CD14-positive monocyte (primary cell): ENCODE measurements around the gene TMEFF1. TPM values are rescaled to one million over a fixed set of nuclear protein-coding genes. Genes with fewer than 3 reads are reported as not detected.

Experiments
- DNase-seq, 3 donors: peaks; one replicate each; pipeline ENCODE4 v3.0.0-alpha.2; 2011 to 2022
- H2AFZ ChIP-seq: 2 replicates; pipeline ENCODE4 v1.6.0; 2012; ENCODE audit warnings: mild to moderate bottlenecking, low read depth, low read length, inconsistent platforms; ENCODE audit not compliant: insufficient read depth, poor library complexity, severe bottlenecking
- H3K27ac ChIP-seq, 2 donors: 1 replicate in 1 of 2; 2 replicates in 1 of 2; pipeline ENCODE4 v1.5.1; 2012 to 2013; ENCODE audit warnings: low read length in 2 of 2, control low read depth in 1 of 2, inconsistent platforms in 1 of 2, low read depth in 1 of 2, mild to moderate bottlenecking in 1 of 2
- H3K27me3 ChIP-seq, 2 donors: one replicate each; pipeline versions ENCODE4 v1.6.0 to v1.6.1; 2011 to 2013; ENCODE audit warnings: low read length in 2 of 2; ENCODE audit not compliant: control insufficient read depth in 2 of 2, insufficient read depth in 2 of 2
- H3K36me3 ChIP-seq, 2 donors: replicated peaks in 1 of 2; 1 replicate in 1 of 2; 2 replicates in 1 of 2; pipeline versions ENCODE4 v1.5.1 to v1.6.1; 2012 to 2013; ENCODE audit warnings: low read length in 2 of 2, control low read depth in 1 of 2, inconsistent platforms in 1 of 2, mild to moderate bottlenecking in 1 of 2; ENCODE audit not compliant: insufficient read depth in 2 of 2, control insufficient read depth in 1 of 2
- H3K4me1 ChIP-seq, 2 donors: 1 replicate in 1 of 2; 2 replicates in 1 of 2; pipeline versions ENCODE4 v1.5.1 to v1.6.1; 2012 to 2013; ENCODE audit warnings: low read length in 2 of 2, control low read depth in 1 of 2, inconsistent platforms in 1 of 2, mild to moderate bottlenecking in 1 of 2, moderate library complexity in 1 of 2; ENCODE audit not compliant: insufficient read depth in 2 of 2, control insufficient read depth in 1 of 2
- H3K4me2 ChIP-seq: replicated peaks from 2 replicates; pipeline ENCODE3; 2012; ENCODE audit warnings: low read length, moderate library complexity, mild to moderate bottlenecking; ENCODE audit not compliant: poor library complexity, severe bottlenecking; ENCODE audit errors: extremely low read depth
- H3K4me3 ChIP-seq, 3 experiments: fragments of 200-600 bp in 1 of 3; sonication (generic) in 1 of 3; replicated peaks in 1 of 3; 1 replicate in 2 of 3; 2 replicates in 1 of 3; pipeline ENCODE4 v1.5.1; 2011 to 2013; ENCODE audit warnings: low read length in 3 of 3, mild to moderate bottlenecking in 3 of 3, control low read depth in 2 of 3, low read depth in 2 of 3, inconsistent platforms in 1 of 3, moderate library complexity in 1 of 3
- H3K79me2 ChIP-seq: 2 replicates; pipeline ENCODE4 v1.6.0; 2012; ENCODE audit warnings: mild to moderate bottlenecking, control low read depth, inconsistent platforms, low read length, moderate library complexity; ENCODE audit not compliant: insufficient read depth
- H3K9ac ChIP-seq: 2 replicates; pipeline ENCODE4 v1.6.0; 2017; ENCODE audit warnings: low read length, mild to moderate bottlenecking; ENCODE audit not compliant: insufficient read depth, poor library complexity, severe bottlenecking
- H3K9me3 ChIP-seq, 2 donors: replicated peaks in 1 of 2; 1 replicate in 1 of 2; 2 replicates in 1 of 2; pipeline versions ENCODE4 v1.5.1 to v1.6.1; 2012 to 2013; ENCODE audit warnings: low read length in 2 of 2, control low read depth in 1 of 2; ENCODE audit not compliant: control insufficient read depth in 1 of 2, insufficient read depth in 1 of 2
- H4K20me1 ChIP-seq: 2 replicates; pipeline ENCODE4 v1.6.0; 2012; ENCODE audit warnings: mild to moderate bottlenecking, low read length, control low read depth, moderate library complexity; ENCODE audit not compliant: insufficient read depth
- H3K27ac Mint-ChIP-seq, 7 donors: one replicate each; pipeline ENCODE4 v1.8.0; 2020; ENCODE audit warnings: mild to moderate bottlenecking in 7 of 7, mixed read lengths in 7 of 7, moderate library complexity in 6 of 7, inconsistent platforms in 2 of 7
- H3K27me3 Mint-ChIP-seq, 3 donors: one replicate each; pipeline ENCODE4 v1.8.0; 2021 to 2022; ENCODE audit warnings: low read depth in 3 of 3, mild to moderate bottlenecking in 3 of 3, mixed read lengths in 3 of 3, moderate library complexity in 3 of 3, inconsistent platforms in 1 of 3
- H3K36me3 Mint-ChIP-seq, 2 donors: one replicate each; pipeline ENCODE4 v1.8.0; 2020; ENCODE audit warnings: mixed read lengths in 2 of 2, inconsistent platforms in 1 of 2, mild to moderate bottlenecking in 1 of 2
- H3K4me1 Mint-ChIP-seq: one replicate; pipeline ENCODE4 v1.8.0; 2020; ENCODE audit warnings: mild to moderate bottlenecking, mixed read lengths
- H3K4me3 Mint-ChIP-seq, 2 donors: one replicate each; pipeline ENCODE4 v1.8.0; 2020; ENCODE audit warnings: mild to moderate bottlenecking in 2 of 2, mixed read lengths in 2 of 2, moderate library complexity in 1 of 2
- H3K9me3 Mint-ChIP-seq, 7 donors: one replicate each; pipeline ENCODE4 v1.8.0; 2020 to 2022; ENCODE audit warnings: mixed read lengths in 7 of 7, mild to moderate bottlenecking in 6 of 7, moderate library complexity in 6 of 7, inconsistent platforms in 2 of 7
- WGBS: methylation state at CpG from one replicate; pipeline ENCODE4 v1.1.5; 2013; ENCODE audit warnings: missing lambda C conversion rate; ENCODE audit not compliant: insufficient coverage; 5-methylcytosine and 5-hydroxymethylcytosine counted together
- intact Hi-C, 2 donors: fragments of 100-400 bp; cut with micrococcal nuclease; formaldehyde crosslinking; loops; one replicate each; pipeline versions ENCODE4 v1.15.0 to v1.15.1; 2023
- polyA plus RNA-seq, 3 donors: library from polyadenylated mRNA; depleted of rRNA in 1 of 3; unstranded in 2 of 3; stranded (reverse) in 1 of 3; fragments of 300-500 nt in 2 of 3; fragments of >200 nt in 1 of 3; fragmentation: Illumina TruSeq in 2 of 3; gene quantifications; 1 replicate in 2 of 3; 2 replicates in 1 of 3; pipeline ENCODE4 v1.2.3, GENCODE V29; 2012 to 2021
- TF ChIP-seq, protein P1 (sequence below): fragments of 200-600 bp; IDR thresholded peaks from one replicate; pipeline ENCODE4 v1.8.0; 2022; ENCODE audit warnings: antibody characterized with exemption, mild to moderate bottlenecking

Gene TMEFF1
- polyA plus RNA-seq, 3 donors, result not detected

DNA sequence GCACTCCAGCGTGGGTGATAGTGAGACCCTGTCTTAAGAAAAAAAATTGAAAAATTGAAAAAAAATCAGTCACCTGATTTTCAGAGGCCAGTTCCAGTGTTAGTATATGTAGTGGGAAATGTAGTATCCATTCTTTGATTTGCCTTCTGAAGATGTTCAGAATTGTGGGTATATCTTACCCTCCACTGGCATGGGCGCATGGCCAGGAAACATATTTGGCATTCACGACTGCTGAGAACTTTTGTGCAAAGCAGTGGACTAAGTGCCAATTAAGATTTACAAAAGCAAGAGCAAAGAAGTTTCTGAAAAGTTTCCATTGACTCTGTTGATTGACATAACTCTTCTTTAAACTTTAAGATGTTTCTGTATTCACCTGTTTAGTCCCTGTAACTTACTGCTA is 107.3 kb downstream of the TMEFF1 start:
- H3K36me3 Mint-ChIP-seq, result no peaks in the 10 kb centered on the region
- H3K4me3 Mint-ChIP-seq, result no peak overlapping the region

DNA sequence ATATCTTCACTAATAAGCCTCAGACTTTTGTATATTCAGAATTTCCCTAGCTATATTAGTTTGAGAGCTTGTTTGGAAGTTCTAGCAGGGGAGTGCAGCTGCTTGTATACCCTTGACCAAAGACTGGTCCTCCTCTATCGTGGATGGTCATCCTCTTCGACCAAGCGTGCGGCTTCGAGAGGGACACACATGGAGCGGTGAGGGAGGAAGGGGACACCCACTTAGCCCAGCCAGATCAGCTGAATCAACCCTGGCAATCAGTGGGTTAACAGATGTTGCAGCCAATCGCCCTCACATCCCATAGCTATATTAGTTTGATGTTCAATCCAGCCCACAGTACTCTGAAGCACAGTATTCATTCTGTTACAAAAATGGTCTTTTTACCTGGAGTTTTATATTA is 108.1 kb downstream of the TMEFF1 start:
- no peaks in the 10 kb centered on the region for H3K9me3 ChIP-seq
- H3K4me3 ChIP-seq, result no peak overlapping the region
- Mint-ChIP-seq H3K4me1 (no peaks in the 10 kb centered on the region), H3K9me3 (no peaks in the 10 kb centered on the region), H3K36me3 (no peaks in the 10 kb centered on the region), H3K27ac (no peak overlapping the region), H3K4me3 (no peak overlapping the region), H3K27me3 (peaks cover 0 to 2% (median 0%) of the 10 kb centered on the region in 3 donors)
- no peak overlapping the region for H3K27ac ChIP-seq
- H4K20me1 ChIP-seq, result no peaks in the 10 kb centered on the region
- no peak overlapping the region for H3K9ac ChIP-seq
- TF ChIP-seq, protein P1, sequence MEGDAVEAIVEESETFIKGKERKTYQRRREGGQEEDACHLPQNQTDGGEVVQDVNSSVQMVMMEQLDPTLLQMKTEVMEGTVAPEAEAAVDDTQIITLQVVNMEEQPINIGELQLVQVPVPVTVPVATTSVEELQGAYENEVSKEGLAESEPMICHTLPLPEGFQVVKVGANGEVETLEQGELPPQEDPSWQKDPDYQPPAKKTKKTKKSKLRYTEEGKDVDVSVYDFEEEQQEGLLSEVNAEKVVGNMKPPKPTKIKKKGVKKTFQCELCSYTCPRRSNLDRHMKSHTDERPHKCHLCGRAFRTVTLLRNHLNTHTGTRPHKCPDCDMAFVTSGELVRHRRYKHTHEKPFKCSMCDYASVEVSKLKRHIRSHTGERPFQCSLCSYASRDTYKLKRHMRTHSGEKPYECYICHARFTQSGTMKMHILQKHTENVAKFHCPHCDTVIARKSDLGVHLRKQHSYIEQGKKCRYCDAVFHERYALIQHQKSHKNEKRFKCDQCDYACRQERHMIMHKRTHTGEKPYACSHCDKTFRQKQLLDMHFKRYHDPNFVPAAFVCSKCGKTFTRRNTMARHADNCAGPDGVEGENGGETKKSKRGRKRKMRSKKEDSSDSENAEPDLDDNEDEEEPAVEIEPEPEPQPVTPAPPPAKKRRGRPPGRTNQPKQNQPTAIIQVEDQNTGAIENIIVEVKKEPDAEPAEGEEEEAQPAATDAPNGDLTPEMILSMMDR, result no peak
- no peak overlapping the region for H3K4me2 ChIP-seq
- no peaks in the 10 kb centered on the region for H3K36me3 ChIP-seq
- H2AFZ ChIP-seq, result no peak overlapping the region
- WGBS, result 94% methylated on average over 6 of the region's 7 CpGs
- H3K27me3 ChIP-seq, result no peaks in the 10 kb centered on the region
- H3K79me2 ChIP-seq, result no peaks in the 10 kb centered on the region
- no peaks in the 10 kb centered on the region for H3K4me1 ChIP-seq
- no peak for DNase-seq
- intact Hi-C loops, result no loop called here

More for the DNA sequence above, 107.3 kb downstream of the TMEFF1 start:
- Histone ChIP-seq H3K4me3 (no peak overlapping the region), H3K9ac (no peak overlapping the region), H3K9me3 (no peaks in the 10 kb centered on the region), H3K4me2 (no peak overlapping the region), H3K27me3 (no peaks in the 10 kb centered on the region), H3K36me3 (no peaks in the 10 kb centered on the region), H4K20me1 (no peaks in the 10 kb centered on the region), H2AFZ (no peak overlapping the region), H3K27ac (no peak overlapping the region), H3K4me1 (no peaks in the 10 kb centered on the region), H3K79me2 (no peaks in the 10 kb centered on the region)
- Mint-ChIP-seq H3K9me3 (no peaks in the 10 kb centered on the region), H3K27ac (no peak overlapping the region), H3K27me3 (peaks cover 0 to 1% (median 0%) of the 10 kb centered on the region in 3 donors), H3K4me1 (no peaks in the 10 kb centered on the region)
- TF ChIP-seq, protein P1, result no peak
- intact Hi-C loops, result no loop called here
- 90% methylated on average over 3 of the region's 3 CpGs for WGBS
- no peak for DNase-seq
